ENCODE measurements around the gene TBC1D17. TPM values are rescaled to one million over a fixed set of nuclear protein-coding genes. Genes with fewer than 3 reads are reported as not detected.

Gene TBC1D17
- total RNA-seq, 6 experiments from 2014 or later: 42.8 to 53.3 (median 46.8) TPM

GRCh38 chr19:49869484-49870308 lies 7.8 kb upstream of the TBC1D17 start:
- H3K36me3 Mint-ChIP-seq (ENCODE audit: low read depth): peaks cover 26% of the 10 kb centered on the region
- peaks cover 5% of the 10 kb centered on the region; the same call in 1 of the 2 replicates for H3K9me3 Mint-ChIP-seq
- no peak overlapping the region; the same call in 1 of the 2 replicates for H3K27ac Mint-ChIP-seq
- no peak overlapping the region for H3K4me3 Mint-ChIP-seq
- TF ChIP-seq CTCF (IDR thresholded peaks at IDR 0.05): peak; percentile 46
- peaks cover 8% of the 10 kb centered on the region for H3K27me3 Mint-ChIP-seq (ENCODE audit: insufficient read depth)
- peaks cover 47% of the 10 kb centered on the region for H3K4me1 Mint-ChIP-seq (ENCODE audit: low read depth)
- peak; percentile 100 for DNase-seq

GRCh38 chr19:49870309-49870901 lies 7.1 kb upstream of the TBC1D17 start:
- H3K27ac Mint-ChIP-seq: no peak overlapping the region; the same call in 1 of the 2 replicates
- peaks cover 5% of the 10 kb centered on the region; the same call in 1 of the 2 replicates for H3K9me3 Mint-ChIP-seq
- peaks cover 8% of the 10 kb centered on the region for H3K27me3 Mint-ChIP-seq (ENCODE audit: insufficient read depth)
- H3K4me1 Mint-ChIP-seq (ENCODE audit: low read depth): peaks cover 47% of the 10 kb centered on the region
- no peak for DNase-seq
- H3K36me3 Mint-ChIP-seq (ENCODE audit: low read depth): peaks cover 20% of the 10 kb centered on the region
- no peak overlapping the region for H3K4me3 Mint-ChIP-seq
- no peak for TF ChIP-seq CTCF (IDR thresholded peaks at IDR 0.05)

- no peak for DNase-seq
- peaks cover 38% of the 10 kb centered on the region for H3K4me1 Mint-ChIP-seq (ENCODE audit: low read depth)
- H3K36me3 Mint-ChIP-seq (ENCODE audit: low read depth): peaks cover 10% of the 10 kb centered on the region
- H3K27me3 Mint-ChIP-seq (ENCODE audit: insufficient read depth): peaks cover 6% of the 10 kb centered on the region
- no peak overlapping the region for H3K4me3 Mint-ChIP-seq
- H3K9me3 Mint-ChIP-seq: no peaks in the 10 kb centered on the region
- peak overlapping the region; percentile 72 for H3K27ac Mint-ChIP-seq
- TF ChIP-seq CTCF (IDR thresholded peaks at IDR 0.05): no peak
Measured at GRCh38 chr19:49871349-49871985, 6.0 kb upstream of the TBC1D17 start.

GRCh38 chr19:49872245-49873128 lies 5.0 kb upstream of the TBC1D17 start:
- no peak for TF ChIP-seq CTCF (IDR thresholded peaks at IDR 0.05)
- Mint-ChIP-seq H3K4me3 (no peak overlapping the region), H3K4me1 (ENCODE audit: low read depth) (peaks cover 30% of the 10 kb centered on the region), H3K27me3 (ENCODE audit: insufficient read depth) (peaks cover 4% of the 10 kb centered on the region), H3K27ac (peak overlapping the region; percentile 72), H3K36me3 (ENCODE audit: low read depth) (peaks cover 6% of the 10 kb centered on the region), H3K9me3 (no peaks in the 10 kb centered on the region)
- DNase-seq: no peak

GRCh38 chr19:49873129-49873521 lies 4.4 kb upstream of the TBC1D17 start:
- Mint-ChIP-seq H3K36me3 (ENCODE audit: low read depth) (peaks cover 6% of the 10 kb centered on the region), H3K4me3 (no peak overlapping the region), H3K9me3 (no peaks in the 10 kb centered on the region), H3K27me3 (ENCODE audit: insufficient read depth) (no peaks in the 10 kb centered on the region; the same call in none of the 2 replicates), H3K27ac (no peak overlapping the region), H3K4me1 (ENCODE audit: low read depth) (peaks cover 27% of the 10 kb centered on the region)
- TF ChIP-seq CTCF (IDR thresholded peaks at IDR 0.05): no peak
- no peak for DNase-seq

All from HFFc6 (cell line).